CD1c-positive myeloid dendritic cell (primary cell): ENCODE data around the gene NDUFS6.
"Not testable (repeated sequence)": the region's sequence is repeated elsewhere in the genome, so short reads cannot be mapped to it uniquely, and the experiment has no call there.

Experiments
- DNase-seq: peaks from one replicate; pipeline ENCODE4 v3.0.0-alpha.2; 2016; ENCODE audit errors: extremely low spot score

NDUFS6 gene

GRCh38 chr5:1833264-1834021, 32.2 kb downstream of the NDUFS6 start:
- DNase-seq: no peak

GRCh38 chr5:1834022-1834551, 32.9 kb downstream of the NDUFS6 start:
- DNase-seq: no peak

DNA sequence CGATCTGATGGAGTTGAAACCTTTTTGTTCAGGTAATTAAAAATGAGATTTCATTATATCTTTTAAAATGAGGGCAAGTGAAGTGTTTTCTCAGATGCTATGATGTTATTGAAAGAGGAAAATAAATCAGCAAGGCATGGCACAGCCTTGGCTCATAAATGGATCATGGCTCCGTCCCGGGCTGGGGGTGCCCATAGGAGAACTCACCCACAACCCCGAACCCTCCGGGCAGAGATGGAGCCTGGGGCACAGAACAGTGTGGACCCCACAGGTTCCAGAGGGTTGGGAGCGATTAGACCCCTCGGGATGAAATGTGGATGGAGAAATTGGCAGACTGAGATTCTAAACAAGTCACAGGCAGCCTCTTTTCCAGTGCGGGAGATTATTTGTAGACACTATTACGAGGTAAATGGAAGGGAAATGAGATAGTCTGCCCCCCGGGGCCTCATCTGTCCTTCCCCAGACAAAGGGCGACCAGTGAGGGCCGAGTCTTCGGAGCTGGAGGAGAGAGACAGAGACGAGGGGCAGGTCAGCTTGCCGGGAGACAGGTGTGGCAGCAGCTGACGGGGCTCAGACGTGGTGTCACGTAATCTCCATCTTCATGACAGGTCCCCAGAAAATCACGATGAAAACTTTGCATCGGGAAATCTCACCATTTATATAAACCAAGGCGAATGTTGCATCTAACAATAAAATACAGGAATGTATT, 33.7 kb downstream of the NDUFS6 start:
- no peak for DNase-seq

DNA sequence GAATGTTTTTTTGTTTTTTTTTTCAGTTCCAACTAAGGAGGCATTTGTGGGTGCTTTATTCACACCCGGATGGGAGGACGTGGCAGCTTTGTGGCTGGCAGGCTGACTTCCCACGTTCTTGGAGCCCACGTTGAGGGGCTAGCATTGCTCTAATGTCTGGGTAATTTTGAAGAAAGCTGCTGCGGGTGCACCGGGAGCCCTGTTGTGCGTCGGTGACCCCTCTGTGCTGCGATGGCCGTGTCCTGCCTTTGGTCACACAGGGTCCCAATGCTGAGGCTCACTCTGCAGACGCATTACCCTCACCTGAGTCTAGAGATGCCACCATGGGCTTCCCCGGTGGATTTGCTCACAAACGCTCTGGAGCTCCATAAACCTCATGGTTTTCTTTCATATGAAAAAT, 34.2 kb downstream of the NDUFS6 start:
- no peak for DNase-seq

- no peak for DNase-seq
Observed at GRCh38 chr5:1836176-1836890, 35.1 kb downstream of the NDUFS6 start.

- DNase-seq: no peak
Observed at GRCh38 chr5:1836891-1837880, 36.0 kb downstream of the NDUFS6 start.

GRCh38 chr5:1838013-1838412, 36.8 kb downstream of the NDUFS6 start:
- no peak for DNase-seq

- no peak for DNase-seq
Observed at GRCh38 chr5:1840071-1840547, 38.9 kb downstream of the NDUFS6 start.

DNA sequence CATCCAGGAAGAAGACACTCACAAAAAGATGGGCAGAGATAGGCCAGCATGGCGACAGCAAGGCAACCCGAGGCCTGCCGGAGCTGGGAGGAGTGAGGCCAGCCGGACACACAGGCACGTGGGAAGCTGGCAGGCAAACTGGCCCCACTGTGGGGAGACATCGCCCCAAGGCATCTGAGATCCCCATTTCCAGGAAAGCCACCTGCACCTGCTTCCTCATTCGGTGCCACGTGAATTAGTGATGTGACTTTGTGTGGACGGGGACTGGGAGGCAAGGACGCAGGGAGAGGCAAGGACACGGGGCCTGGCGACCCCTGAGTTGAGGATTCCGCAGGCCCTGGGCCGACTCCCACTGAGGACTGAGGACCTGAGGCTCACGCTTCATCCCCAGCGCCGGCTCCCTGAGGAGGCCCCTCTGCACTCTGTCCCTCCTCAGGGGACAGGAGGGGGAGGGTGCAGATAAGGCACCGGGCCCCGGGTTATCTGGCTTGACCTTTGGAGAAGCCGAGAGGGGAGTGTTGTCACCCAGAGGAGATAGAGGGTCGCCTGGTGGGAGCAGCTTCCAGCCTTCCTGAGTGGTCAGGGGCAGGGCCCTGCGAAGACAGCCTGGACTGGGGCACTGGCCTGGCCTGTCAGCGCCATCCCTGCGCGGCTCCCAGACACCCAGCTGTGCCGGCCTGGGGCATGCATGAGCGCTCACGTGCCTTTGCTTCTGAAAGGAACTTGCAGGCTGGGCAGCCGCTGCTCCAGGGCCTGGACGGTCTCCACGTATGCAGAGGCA, 39.7 kb downstream of the NDUFS6 start:
- DNase-seq: no peak

DNA sequence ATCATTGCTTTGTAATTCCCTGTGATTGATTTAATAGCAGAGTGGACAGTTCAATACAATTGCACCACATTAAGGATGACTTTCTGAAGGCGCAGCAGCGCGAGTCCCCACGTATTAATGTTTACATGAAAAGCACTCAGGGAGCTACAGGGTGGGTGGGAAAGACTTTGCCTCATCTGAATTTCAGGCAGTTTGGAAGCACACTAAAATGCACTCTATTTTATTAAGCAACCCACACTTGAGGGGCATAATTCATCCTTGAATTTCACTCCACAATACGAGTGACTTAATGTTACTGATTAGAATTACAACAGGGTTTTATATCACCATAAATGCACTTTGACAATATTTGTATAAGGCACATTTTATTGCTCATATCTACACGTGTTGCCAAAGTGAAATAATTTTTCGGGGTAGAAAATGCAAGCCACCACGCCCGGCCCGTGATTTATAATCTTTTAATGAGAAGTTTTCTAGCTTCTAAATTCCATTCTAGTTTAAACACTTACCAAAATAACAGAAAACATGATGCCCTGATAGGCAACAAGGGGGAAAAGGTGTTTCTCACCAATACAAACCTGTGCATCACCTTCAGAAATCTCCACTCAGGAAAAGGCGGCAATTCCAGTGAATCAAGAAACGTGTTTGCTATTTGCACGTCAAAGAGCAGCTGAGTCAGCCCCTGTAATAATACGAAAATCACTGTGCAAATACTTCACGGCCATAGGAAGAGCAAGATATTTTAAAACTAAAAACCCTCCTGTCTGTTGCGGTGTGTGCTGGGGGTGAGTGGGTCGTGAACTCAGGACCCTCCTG, 41.0 kb downstream of the NDUFS6 start:
- no peak for DNase-seq

- DNase-seq: not testable (repeated sequence)
Observed at GRCh38 chr5:1843761-1844160, 42.6 kb downstream of the NDUFS6 start.

GRCh38 chr5:1844708-1845436, 43.7 kb downstream of the NDUFS6 start:
- no peak for DNase-seq

DNA sequence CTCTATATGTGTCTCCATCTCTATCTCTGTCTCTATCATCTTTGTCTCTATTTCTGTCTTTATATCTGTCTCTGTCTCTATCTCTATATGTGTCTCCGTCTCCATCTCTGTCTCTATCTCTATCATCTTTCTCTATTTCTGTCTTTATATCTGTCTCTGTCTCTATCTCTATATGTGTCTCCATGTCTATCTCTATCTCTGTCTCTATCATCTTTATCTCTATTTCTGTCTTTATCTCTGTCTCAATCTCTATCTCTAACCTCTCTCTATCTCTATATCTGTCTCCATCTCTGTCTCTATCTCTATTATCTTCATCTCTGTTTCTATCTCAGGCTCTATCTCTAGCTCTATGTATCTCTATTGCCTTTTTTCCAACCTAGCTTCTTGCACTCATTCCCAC, 44.5 kb downstream of the NDUFS6 start:
- no peak for DNase-seq

DNA sequence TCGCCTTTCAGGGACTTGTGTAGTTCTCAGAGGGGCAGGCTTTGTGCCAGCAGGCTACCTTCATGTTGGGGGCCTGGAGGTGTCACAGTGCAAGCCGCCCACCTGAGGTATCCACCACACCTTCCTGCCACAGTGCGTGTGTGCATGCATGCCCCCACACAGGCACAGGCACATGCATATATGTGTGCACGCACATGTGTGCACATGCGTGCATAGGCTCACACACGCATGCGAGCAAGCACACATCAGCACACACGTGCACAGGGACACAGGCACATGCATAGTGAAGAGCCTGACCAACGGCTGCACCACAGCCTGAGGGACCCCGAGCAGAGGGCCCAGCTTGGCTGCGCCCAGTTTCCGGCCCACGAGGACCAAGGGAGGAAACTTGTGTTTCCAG, 45.4 kb downstream of the NDUFS6 start:
- DNase-seq: no peak

GRCh38 chr5:1847056-1847455, 45.8 kb downstream of the NDUFS6 start:
- no peak for DNase-seq

DNA sequence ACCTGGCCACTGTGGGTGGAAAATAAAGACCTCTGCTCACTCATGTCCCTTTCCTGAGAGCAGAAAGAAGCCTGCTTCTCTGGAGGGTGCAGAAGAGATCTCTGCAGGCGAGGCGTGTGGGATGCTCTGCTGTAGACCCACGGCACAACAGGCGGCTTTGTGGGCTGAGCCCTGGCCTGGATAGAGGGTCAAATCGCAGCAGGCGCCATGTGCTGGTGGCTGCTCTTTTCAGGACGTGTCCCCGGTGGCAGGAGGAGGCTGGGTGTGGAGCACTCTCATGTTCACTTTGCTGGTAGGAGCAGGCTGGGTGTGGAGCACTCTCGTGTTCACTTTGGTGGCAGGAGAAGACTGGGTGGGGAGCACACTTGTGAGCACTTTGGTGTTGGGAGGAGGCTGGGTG, 46.4 kb downstream of the NDUFS6 start:
- DNase-seq: no peak

DNA sequence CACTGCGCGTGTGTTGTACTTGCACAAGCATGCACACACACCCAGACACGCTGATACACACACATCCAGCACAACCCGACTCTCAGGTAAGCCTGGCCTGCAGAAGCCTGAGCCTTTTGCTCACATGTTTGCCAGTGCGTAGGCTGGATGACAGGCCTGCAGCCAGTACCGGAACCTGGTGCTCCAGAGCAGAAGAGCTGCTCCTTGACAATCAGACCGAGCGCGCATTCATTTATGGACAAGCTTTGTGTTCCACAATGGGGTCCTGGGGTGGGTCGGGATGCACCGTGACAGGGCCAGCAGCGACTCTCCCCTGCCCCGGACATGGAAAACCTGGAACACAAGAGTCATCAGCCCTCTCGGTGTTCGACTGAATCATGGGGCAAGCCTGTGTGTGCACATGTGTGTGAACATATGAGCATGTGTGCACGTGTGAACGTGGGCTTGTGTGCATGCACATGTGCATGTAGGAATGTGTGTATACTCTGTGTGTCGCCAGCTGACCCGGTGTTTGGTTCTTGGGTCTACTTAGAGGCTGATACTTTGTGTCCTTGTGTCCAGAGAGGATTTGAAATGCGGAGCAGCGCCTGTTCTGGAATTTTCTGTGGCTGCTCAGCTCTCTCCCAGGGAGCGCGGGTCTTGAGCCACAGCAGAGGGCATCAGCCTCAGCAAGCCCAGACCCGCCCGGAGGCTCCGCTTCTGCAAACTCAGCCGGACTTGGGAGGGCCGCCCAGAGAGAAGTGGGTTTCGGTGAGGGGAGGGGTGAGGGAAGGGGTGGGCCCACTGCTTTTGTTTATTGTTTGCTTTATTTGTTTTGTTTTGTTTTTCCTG, 49.3 kb downstream of the NDUFS6 start:
- DNase-seq: no peak
